Brain microvascular endothelial cell (primary cell): ENCODE results near the gene EHBP1.

Experiments used
- DNase-seq: peaks from one replicate; pipeline ENCODE4 v3.0.0-alpha.2; 2020
- H3K27ac ChIP-seq: fragments of 250-450 bp; sonication (Bioruptor Pico); 2 replicates; pipeline ENCODE4 v1.5.1; 2020; ENCODE audit warnings: mild to moderate bottlenecking, moderate library complexity
- H3K27me3 ChIP-seq: fragments of 250-450 bp; sonication (Bioruptor Pico); replicated peaks from 2 replicates; pipeline ENCODE4 v1.5.1; 2020; ENCODE audit warnings: mild to moderate bottlenecking
- H3K36me3 ChIP-seq: fragments of 250-450 bp; sonication (Bioruptor Pico); replicated peaks from 2 replicates; pipeline ENCODE4 v1.5.1; 2020; ENCODE audit warnings: mild to moderate bottlenecking
- H3K4me3 ChIP-seq: 2 replicates; pipeline ENCODE4 v1.5.1; 2011; ENCODE audit warnings: low read depth, mild to moderate bottlenecking, control low read depth, low read length, moderate library complexity
- in situ Hi-C: cut with HindIII; loops from 2 replicates; pipeline ENCODE4 v1.10.0; 2017; ENCODE audit warnings: low sequenced_read_pairs, low pct_ligation_motif_present
- TF ChIP-seq, protein P1 (sequence below): IDR thresholded peaks from 2 replicates; pipeline ENCODE4 v1.5.1; 2011; ENCODE audit warnings: low read depth, mild to moderate bottlenecking, moderate library complexity, low read length, control low read depth, inconsistent platforms; ENCODE audit errors: missing control alignments

Gene EHBP1

DNA sequence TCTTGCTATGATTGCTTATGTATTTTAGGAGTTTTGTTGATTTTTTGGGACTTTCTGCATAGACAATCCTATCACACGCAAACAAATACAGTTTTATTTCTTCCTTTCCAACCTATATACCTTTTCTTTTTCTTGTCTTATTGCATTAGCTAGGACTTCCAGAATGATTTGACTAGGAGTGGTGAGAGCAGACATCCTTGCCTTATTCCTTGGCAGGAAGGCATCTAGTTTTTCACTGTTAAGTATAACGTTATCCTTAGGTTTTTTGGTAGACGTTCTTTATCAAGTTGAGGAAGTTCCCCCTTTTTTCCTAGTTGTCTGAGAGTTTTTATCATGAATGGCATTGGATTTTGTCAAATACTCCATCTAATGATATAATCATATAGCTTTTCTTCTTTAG, 25.8 kb downstream of the EHBP1 start:
- TF ChIP-seq, protein P1, sequence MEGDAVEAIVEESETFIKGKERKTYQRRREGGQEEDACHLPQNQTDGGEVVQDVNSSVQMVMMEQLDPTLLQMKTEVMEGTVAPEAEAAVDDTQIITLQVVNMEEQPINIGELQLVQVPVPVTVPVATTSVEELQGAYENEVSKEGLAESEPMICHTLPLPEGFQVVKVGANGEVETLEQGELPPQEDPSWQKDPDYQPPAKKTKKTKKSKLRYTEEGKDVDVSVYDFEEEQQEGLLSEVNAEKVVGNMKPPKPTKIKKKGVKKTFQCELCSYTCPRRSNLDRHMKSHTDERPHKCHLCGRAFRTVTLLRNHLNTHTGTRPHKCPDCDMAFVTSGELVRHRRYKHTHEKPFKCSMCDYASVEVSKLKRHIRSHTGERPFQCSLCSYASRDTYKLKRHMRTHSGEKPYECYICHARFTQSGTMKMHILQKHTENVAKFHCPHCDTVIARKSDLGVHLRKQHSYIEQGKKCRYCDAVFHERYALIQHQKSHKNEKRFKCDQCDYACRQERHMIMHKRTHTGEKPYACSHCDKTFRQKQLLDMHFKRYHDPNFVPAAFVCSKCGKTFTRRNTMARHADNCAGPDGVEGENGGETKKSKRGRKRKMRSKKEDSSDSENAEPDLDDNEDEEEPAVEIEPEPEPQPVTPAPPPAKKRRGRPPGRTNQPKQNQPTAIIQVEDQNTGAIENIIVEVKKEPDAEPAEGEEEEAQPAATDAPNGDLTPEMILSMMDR = no peak
- DNase-seq = no peak
- in situ Hi-C loops = no loop called here

DNA sequence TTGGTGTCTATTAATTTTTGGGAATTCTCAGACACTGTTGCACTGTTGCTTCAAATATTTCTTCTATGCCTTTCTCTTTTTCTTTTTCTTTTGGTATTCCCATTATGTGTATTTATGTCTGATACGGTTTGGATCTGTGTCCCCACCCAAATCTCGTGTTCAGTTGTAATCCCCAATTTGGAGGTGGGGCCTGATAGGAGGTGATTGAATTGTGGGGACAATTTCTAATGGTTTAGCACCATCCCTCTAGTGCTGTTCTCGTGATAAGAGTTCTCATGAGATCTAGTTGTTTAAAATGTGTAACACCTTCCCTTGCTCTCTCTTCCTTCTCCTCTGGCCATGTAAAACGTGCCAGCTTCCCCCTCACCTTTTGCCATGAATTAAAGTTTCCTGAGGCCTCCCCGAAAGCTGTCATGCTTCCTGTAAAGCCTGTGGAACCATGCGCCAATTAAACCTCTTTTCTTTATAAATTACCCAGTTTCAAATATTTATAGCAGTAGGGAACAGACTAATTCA, 26.8 kb downstream of the EHBP1 start:
- TF ChIP-seq, protein P1 = no peak
- no peaks in the 10 kb centered on the region for H3K27me3 ChIP-seq
- no peak overlapping the region for H3K27ac ChIP-seq
- in situ Hi-C loops = no loop called here
- no peaks in the 10 kb centered on the region for H3K36me3 ChIP-seq
- DNase-seq = no peak
- H3K4me3 ChIP-seq = no peak overlapping the region

More for the DNA sequence above, 25.8 kb downstream of the EHBP1 start:
- no peak overlapping the region for H3K27ac ChIP-seq
- H3K27me3 ChIP-seq = no peaks in the 10 kb centered on the region
- H3K36me3 ChIP-seq = no peaks in the 10 kb centered on the region
- H3K4me3 ChIP-seq = no peak overlapping the region

GRCh38 chr2:62733546-62733945, 28.0 kb downstream of the EHBP1 start:
- Histone ChIP-seq H3K36me3 (no peaks in the 10 kb centered on the region), H3K27ac (no peak overlapping the region), H3K27me3 (no peaks in the 10 kb centered on the region), H3K4me3 (no peak overlapping the region)
- TF ChIP-seq, protein P1 = no peak
- DNase-seq = no peak
- in situ Hi-C loops = no loop called here

DNA sequence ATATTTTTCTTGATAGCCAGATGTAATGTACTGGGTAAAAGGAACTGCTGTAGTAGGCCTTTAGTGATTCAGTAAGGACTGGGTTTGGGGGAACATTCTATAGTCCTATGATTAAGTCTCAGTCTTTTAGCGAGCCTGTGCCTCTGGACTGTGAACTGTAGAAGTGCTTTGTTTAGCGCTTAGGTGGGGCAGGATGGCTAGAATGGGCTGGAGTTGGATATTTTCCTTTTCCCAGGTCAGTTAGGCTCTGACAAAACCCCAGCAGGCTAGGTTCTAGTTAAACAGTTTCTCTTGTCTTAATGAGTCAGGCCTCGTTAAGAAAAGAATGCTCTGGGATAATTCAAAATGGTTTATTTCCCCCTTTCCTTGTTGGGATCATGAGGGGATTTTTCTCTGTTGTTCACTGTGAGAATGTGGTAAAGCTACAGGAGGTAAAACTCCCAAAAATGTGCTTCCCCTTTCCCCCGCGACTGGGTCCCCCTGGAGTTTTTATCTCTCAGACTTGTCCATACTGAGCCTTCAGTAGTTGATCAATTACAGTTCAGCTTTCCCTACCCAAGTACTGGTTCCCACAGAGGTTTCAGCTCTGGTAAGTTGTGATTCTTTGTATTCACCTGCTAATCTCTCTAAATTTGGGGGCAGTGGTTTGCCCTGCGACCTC, 31.5 kb downstream of the EHBP1 start:
- no peaks in the 10 kb centered on the region for H3K36me3 ChIP-seq
- DNase-seq = no peak
- in situ Hi-C loops = no loop called here
- TF ChIP-seq, protein P1 = no peak
- no peak overlapping the region for H3K27ac ChIP-seq
- no peaks in the 10 kb centered on the region for H3K27me3 ChIP-seq
- H3K4me3 ChIP-seq = no peak overlapping the region

GRCh38 chr2:62738981-62739936, 33.7 kb downstream of the EHBP1 start:
- no peak for DNase-seq
- H3K4me3 ChIP-seq = no peak overlapping the region
- no peaks in the 10 kb centered on the region for H3K27me3 ChIP-seq
- in situ Hi-C loops = no loop called here
- TF ChIP-seq, protein P1 = no peak
- H3K27ac ChIP-seq = no peak overlapping the region
- no peaks in the 10 kb centered on the region for H3K36me3 ChIP-seq
